OCI-LY3 (cell line): ENCODE measurements around the gene EIF1AD.
A peak's percentile ranks its signal among the peaks of the same experiment; 100 is the strongest.

Experiments used
- H2AFZ ChIP-seq: fragments of 200-600, 300-600 bp; shearing (Covaris generic); 2 replicates; pipeline ENCODE4 v1.6.0; 2014; ENCODE audit warnings: antibody characterized with exemption, low read depth, low read length
- H3K27ac ChIP-seq: fragments of 200-600, 300-600 bp; sonication (generic); 2 replicates; pipeline ENCODE4 v1.5.1; 2014; ENCODE audit warnings: mild to moderate bottlenecking, low read length, moderate library complexity, mixed read lengths
- H3K27me3 ChIP-seq: fragments of 200-600, 300-600 bp; sonication (generic); 2 replicates; pipeline ENCODE4 v1.6.1; 2014; ENCODE audit warnings: low read depth, low read length, mixed read lengths
- H3K36me3 ChIP-seq: fragments of 200-600, 300-600 bp; sonication (generic); replicated peaks from 2 replicates; pipeline ENCODE3; 2014; ENCODE audit warnings: low read depth, low read length, mixed read lengths
- H3K4me1 ChIP-seq: fragments of 300-600, 200-600 bp; sonication (generic); 2 replicates; pipeline ENCODE4 v1.6.1; 2014; ENCODE audit warnings: low read length, mixed read lengths
- H3K4me2 ChIP-seq: fragments of 200-600, 300-600 bp; sonication (generic); 2 replicates; pipeline ENCODE4 v1.6.1; 2014; ENCODE audit warnings: low read length, mixed read lengths
- H3K4me3 ChIP-seq: fragments of 300-600, 200-600 bp; sonication (generic); 2 replicates; pipeline ENCODE4 v1.5.1; 2014; ENCODE audit warnings: antibody characterized with exemption, mild to moderate bottlenecking, low read length, moderate library complexity
- H3K79me2 ChIP-seq: fragments of 300-600, 200-600 bp; shearing (Covaris generic); 2 replicates; pipeline ENCODE4 v1.6.1; 2014; ENCODE audit warnings: mild to moderate bottlenecking, low read length, mixed read lengths
- H3K9ac ChIP-seq: fragments of 300-600, 200-600 bp; shearing (Covaris generic); 2 replicates; pipeline ENCODE4 v1.6.0; 2014; ENCODE audit warnings: mild to moderate bottlenecking, low read length, moderate library complexity
- H3K9me3 ChIP-seq: fragments of 200-600, 300-600 bp; shearing (Covaris generic); 2 replicates; pipeline ENCODE4 v1.6.1; 2014; ENCODE audit warnings: low read length, mixed read lengths; ENCODE audit not compliant: insufficient read depth
- H4K20me1 ChIP-seq: fragments of 200-600, 300-600 bp; sonication (generic); 2 replicates; pipeline ENCODE4 v1.6.1; 2016; ENCODE audit warnings: low read length, mixed read lengths; ENCODE audit not compliant: insufficient read depth
- CTCF ChIP-seq: fragments of 200-600, 300-600 bp; sonication (generic); IDR thresholded peaks from 2 replicates; pipeline ENCODE4 v1.5.1; 2014; ENCODE audit warnings: antibody characterized with exemption, low read length, low read depth
- EZH2phosphoT487 ChIP-seq: fragments of 200-600 bp; shearing (Covaris generic); IDR thresholded peaks from 2 replicates; pipeline ENCODE4 v1.6.1; 2018; ENCODE audit warnings: antibody characterized with exemption, mixed run types, low read depth

The EIF1AD gene

GRCh38 chr11:65967329-65967934 is 34.5 kb downstream of the EIF1AD start:
- Histone ChIP-seq H4K20me1 (0 out of 2 replicates have a peak, but pooled peaks cover 5% of the 10 kb centered on the region), H3K27ac (no peak overlapping the region), H3K4me2 (no peak overlapping the region), H3K4me3 (no peak overlapping the region), H3K9ac (no peak overlapping the region), H3K79me2 (peaks cover 23% of the 10 kb centered on the region), H3K36me3 (peaks cover 47% of the 10 kb centered on the region), H3K9me3 (no peaks in the 10 kb centered on the region), H3K27me3 (no peaks in the 10 kb centered on the region), H3K4me1 (peaks cover 8% of the 10 kb centered on the region), H2AFZ (no peak overlapping the region)
- TF ChIP-seq EZH2phosphoT487 (no peak), CTCF (no peak)

- Histone ChIP-seq H3K27ac (no peak overlapping the region), H3K27me3 (no peaks in the 10 kb centered on the region), H3K9ac (no peak overlapping the region), H4K20me1 (0 out of 2 replicates have a peak, but pooled peaks cover 7% of the 10 kb centered on the region), H2AFZ (no peak overlapping the region), H3K4me2 (no peak overlapping the region), H3K79me2 (peaks cover 32% of the 10 kb centered on the region), H3K4me1 (peaks cover 10% of the 10 kb centered on the region), H3K4me3 (no peak overlapping the region), H3K9me3 (no peaks in the 10 kb centered on the region), H3K36me3 (peaks cover 42% of the 10 kb centered on the region)
- TF ChIP-seq CTCF (no peak), EZH2phosphoT487 (no peak)
Measured at GRCh38 chr11:65965986-65966762, 35.8 kb downstream of the EIF1AD start.

- no peak for TF ChIP-seq EZH2phosphoT487
- no peak for TF ChIP-seq CTCF
- H2AFZ ChIP-seq, result no peak overlapping the region
- H3K27me3 ChIP-seq, result no peaks in the 10 kb centered on the region
- H3K4me3 ChIP-seq, result no peak overlapping the region
- peaks cover 32% of the 10 kb centered on the region for H3K79me2 ChIP-seq
- H3K4me2 ChIP-seq, result no peak overlapping the region
- H3K4me1 ChIP-seq, result peaks cover 10% of the 10 kb centered on the region
- 0 out of 2 replicates have a peak, but pooled peaks cover 7% of the 10 kb centered on the region for H4K20me1 ChIP-seq
- no peaks in the 10 kb centered on the region for H3K9me3 ChIP-seq
- H3K27ac ChIP-seq, result no peak overlapping the region
- H3K36me3 ChIP-seq, result peaks cover 38% of the 10 kb centered on the region
- H3K9ac ChIP-seq, result no peak overlapping the region
Measured at GRCh38 chr11:65964906-65965305, 37.1 kb downstream of the EIF1AD start.

- H3K79me2 ChIP-seq, result peaks cover 32% of the 10 kb centered on the region
- TF ChIP-seq EZH2phosphoT487 (no peak), CTCF (no peak)
- 0 out of 2 replicates have a peak, but pooled peaks cover 7% of the 10 kb centered on the region for H4K20me1 ChIP-seq
- H3K27me3 ChIP-seq, result no peaks in the 10 kb centered on the region
- no peak overlapping the region for H3K27ac ChIP-seq
- peak overlapping the region; percentile 87 for H3K4me2 ChIP-seq
- H3K4me3 ChIP-seq, result peak overlapping the region; percentile 81
- H3K9ac ChIP-seq, result peak overlapping the region; percentile 87
- H3K36me3 ChIP-seq, result peaks cover 19% of the 10 kb centered on the region
- H3K9me3 ChIP-seq, result no peaks in the 10 kb centered on the region
- no peak overlapping the region for H2AFZ ChIP-seq
- peaks cover 11% of the 10 kb centered on the region for H3K4me1 ChIP-seq
Measured at GRCh38 chr11:65962141-65962564, 39.8 kb downstream of the EIF1AD start.
